NCI-H2081 treated with DMSO at 0.1 percent for 48 hours (cell line): Measurements from ENCODE around the gene PAFAH2.
"Not testable (repeated sequence)": the region's sequence is repeated elsewhere in the genome, so short reads cannot be mapped to it uniquely, and the experiment has no call there.

Experiments used
- DNase-seq: peaks from one replicate; lab custom pipeline; 2025; lab: John Stamatoyannopoulos, UW

The PAFAH2 gene

GRCh38 chr1:25985171-25985570, 12.7 kb downstream of the PAFAH2 start:
- DNase-seq, result no peak

- DNase-seq, result no peak
These were observed 18.7 kb downstream of the PAFAH2 start for GRCh38 chr1:25979210-25979609.

DNA sequence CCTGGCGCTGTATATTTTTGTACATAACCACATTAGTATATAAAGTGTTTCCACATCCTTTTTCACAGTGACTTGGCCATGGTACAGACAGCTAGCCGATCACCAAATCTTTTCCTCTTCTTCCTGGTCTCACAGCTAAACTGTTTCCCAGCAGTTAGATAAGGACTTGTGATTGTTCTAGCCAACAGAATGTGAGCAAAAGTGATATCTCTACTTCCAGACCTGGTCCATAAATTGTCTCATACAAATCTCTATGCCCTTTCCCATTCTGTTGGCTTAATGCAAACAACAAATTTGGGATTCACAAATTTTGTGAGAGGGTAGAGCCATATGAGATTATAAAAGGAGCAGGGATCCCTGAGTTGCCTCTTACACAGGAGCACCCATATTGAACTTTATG, 19.5 kb downstream of the PAFAH2 start:
- DNase-seq, result no peak

DNA sequence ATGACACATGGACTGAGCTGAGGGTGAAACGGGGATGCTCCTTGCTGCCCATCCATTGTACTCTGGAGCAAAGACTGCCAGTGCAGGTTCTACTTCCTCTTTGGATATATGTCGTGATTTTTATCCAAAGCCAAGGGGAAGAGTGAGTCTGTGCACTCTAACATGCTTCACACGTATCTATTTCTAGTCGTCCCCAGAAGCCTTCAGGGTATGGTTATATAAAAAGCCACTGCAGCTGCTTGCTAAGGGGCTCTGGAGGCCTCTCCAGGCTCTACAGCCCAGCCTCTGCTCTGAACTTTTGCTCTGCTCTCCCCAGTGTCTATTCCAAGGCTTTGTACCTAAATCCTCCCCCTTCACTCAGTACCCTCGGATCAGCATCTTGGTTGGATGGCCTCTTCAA, 20.1 kb downstream of the PAFAH2 start:
- no peak for DNase-seq

- DNase-seq, result no peak
These were observed 24.1 kb downstream of the PAFAH2 start for GRCh38 chr1:25973610-25974321.

GRCh38 chr1:25971811-25972180, 26.1 kb downstream of the PAFAH2 start:
- no peak for DNase-seq

DNA sequence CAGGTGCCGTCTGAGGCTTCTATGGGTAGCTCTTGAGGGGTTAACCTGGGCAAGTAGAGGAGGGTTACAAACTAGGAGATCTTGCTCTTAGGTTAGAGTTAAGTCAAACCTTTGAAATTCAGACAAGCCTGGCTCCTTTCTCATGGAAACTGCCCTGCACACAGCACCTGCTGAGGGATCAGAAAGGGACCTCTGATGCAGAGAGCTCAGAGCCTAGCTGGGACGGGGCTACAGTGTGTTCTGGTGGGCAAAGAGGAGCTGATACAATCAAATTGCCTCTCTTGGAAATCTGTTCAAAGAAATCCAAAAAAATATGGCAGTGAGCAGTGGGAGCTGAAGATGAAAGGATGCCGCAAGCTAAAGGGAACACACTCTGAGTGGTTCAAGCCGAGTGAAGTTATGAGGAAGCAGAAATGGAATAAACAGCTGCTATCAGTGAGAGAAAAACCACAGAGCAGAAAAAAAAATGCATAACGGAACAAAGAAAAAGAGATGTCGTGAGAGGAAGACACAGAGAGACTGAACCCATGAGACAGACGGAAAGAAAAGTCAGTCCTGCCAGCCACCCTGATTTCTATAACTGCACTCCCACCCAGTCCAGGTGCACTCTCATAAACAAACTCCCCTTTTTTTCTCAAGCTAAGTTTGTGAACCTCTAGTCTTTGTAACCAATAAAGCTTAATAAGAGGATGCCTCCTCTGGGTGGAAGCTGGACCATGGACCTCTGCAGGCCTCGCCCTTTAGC, 26.6 kb downstream of the PAFAH2 start:
- DNase-seq, result no peak

DNA sequence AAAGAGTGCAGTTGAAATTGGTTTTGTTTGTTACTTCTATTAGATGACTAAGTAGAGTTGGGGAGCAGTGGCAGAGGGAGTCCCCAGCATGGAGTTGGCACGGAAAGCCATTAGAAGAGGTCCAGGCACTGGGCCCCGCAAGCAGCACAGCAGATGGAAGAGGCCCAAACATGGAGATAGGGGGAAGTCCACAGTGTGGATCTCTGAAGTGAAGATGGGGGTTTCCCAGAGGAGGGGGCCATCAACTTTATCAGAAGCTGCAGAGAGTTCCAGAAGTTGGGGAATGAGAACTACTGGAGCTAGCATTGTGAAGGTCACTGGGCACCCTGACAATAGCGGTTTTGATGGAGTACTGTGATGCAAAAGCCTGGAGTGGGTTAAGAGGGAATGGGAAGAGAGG, 30.6 kb downstream of the PAFAH2 start:
- no peak for DNase-seq

DNA sequence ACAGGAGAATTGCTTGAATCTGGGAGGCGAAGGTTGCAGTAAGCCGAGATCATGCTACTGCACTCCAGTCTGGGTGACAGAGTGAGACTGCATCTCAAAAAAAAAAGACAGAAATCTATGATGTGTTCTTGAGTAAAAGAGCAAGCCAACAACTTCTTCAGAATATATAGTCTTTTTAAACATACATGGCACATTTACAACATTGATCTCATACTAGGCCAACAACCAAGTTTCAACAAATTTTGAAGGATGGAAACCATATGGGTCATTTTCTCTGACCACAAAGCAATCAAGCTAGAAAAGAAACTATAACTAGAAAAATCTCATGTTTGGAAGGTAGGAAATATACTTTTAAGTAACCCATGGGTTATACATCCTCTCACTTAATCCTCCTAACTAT, 38.3 kb downstream of the PAFAH2 start:
- DNase-seq, result no peak

DNA sequence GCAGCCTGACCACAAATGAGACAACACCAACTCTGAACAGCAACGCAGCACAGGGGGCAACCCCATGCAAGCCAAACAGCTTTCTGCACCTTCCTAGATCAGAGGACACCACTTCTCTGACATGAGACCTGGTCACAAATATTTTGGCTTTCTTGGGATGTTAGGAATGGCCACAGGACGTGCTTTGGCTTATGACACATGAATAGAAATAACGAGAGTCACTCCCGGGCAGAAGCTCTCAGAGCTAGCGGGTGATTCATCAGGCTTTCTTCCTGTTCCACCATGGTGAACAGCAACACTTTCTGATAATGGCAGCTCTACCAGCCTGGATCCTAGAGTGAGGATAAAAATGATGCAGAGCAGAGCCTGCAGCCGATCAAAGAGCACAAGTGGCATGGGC, 39.4 kb downstream of the PAFAH2 start:
- no peak for DNase-seq

- DNase-seq, result no peak
These were observed 42.3 kb downstream of the PAFAH2 start for GRCh38 chr1:25955553-25955952.

GRCh38 chr1:25954282-25954938, 43.5 kb downstream of the PAFAH2 start:
- DNase-seq, result no peak

DNA sequence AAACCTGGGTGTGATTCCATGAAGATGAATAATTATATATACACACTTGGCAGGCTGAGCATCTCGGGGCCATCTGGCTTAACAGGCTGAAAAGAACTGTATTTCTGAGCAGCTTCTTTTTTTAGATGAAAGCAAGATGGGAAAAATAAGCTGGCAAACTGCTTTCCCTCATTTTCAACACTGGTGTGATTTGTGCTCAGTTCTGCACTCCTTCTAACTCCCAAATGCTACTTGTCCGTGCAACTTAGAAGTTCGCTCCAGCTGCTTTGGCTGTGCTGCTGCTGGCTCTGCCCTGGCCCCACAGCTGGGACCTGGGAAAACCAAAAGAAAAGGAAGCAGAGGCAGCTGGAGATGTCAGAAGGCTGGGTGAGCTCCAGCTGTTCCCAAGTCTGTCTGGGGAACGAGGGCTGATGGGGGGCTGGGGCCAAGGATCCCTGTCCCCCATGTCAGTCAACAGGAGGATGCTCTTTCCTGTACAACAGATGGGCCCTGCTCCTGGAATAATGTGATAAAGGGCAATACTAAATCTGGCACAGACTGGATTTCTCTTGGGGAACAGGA, 44.9 kb downstream of the PAFAH2 start:
- no peak for DNase-seq

- DNase-seq, result no peak
These were observed 49.2 kb downstream of the PAFAH2 start for GRCh38 chr1:25948641-25949040.

GRCh38 chr1:25947027-25947426, 50.8 kb downstream of the PAFAH2 start:
- DNase-seq, result no peak

DNA sequence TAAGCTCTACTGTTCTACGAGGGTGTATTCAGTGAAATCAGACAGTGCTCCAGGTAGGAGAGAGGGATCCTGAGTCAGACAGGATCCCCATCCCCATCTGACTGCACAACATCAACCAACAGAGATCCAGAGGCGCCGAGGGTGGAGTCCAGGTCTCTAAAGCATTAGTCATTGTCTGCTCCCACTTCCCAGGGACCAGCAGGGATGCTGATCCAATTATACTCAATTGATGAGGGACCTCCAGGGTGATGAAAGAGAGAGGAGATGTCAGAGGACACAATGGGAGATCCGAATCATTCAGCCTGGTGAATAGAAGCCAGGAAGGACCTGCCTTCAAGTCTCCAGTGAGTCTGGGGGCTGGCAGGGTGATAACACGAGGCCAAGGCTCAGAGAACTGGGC, 52.1 kb downstream of the PAFAH2 start:
- no peak for DNase-seq

DNA sequence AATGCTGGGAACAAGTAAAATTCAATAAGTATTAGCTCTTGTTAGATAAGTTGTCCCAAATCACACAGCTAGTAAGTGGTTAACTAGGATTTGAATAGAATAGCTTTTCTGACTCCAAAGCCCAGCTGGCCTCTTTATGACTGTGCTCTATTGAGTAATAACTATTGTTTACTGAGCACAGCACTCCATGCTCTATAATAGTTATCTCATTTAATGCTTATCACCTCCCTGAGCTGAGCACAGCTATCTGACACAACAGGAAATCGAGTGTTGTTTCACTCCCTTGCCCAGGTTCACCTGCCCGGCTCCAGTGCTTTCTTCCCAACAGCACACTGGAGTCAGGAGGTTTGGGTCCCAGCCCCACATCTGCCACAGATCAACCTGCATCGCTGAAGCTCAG, 52.9 kb downstream of the PAFAH2 start:
- DNase-seq, result no peak

- DNase-seq, result not testable (repeated sequence)
These were observed 54.4 kb downstream of the PAFAH2 start for GRCh38 chr1:25943511-25943910.

DNA sequence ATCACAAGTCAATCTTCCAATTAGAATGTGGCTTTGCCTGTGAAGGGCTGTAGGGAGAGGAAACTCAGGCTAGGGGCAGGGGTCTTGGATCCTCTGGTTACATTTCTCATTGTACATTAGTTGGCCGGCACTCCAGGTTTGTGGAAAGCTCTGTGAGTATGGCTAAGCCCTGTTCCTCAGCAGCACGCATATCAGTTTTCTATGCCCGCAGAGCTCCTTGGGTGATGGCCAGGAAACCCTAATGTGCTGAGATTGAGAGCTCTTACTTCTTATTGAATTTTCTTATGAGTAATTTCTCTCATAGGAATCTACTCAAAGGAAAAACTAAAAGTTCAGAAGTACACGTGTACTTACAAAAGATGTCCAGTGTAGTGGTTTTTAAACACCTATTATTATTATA, 60.9 kb downstream of the PAFAH2 start:
- no peak for DNase-seq

DNA sequence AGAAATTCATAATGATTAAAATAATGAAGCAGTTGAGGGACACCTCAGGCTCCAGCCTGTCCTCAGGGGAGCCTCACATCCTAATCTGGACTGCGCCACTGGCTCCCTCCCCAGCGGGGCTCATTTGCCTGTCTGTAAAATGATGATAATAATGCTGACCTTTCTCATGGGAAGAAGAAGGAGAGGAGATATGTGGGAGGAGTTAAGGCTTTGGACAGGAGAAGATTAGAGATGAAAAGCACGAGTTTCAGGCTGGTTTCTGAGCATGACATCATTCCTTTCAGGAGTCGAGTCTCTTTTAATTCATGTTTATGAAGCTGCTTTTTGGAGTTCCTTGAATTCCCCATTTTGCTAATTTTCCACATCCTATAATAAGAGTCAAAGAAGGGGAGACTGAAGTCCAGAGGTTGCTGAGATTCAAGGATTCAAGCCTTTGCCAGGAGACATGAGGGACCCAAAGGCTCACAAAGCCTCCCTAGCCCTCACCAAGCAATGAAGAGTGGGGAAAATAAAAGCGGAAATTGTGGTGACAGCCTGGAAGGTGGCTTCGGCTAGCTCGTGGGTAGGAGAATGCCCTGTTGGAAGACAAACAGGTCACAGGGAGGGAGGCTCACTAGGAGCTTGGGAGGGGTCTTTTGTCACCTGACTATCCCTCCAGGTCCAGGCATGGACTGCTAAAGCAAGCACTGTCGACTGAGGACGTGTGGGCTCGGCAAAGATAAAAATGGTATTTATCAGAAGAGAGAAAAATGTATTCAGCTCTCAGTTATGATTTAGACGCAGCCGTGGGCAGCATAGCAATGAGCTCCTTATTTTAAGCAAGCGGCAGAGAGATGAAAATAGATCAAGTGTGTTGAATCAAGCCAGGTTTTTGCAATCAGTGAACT, 64.1 kb downstream of the PAFAH2 start:
- DNase-seq, result no peak

GRCh38 chr1:25932811-25933400, 65.0 kb downstream of the PAFAH2 start:
- DNase-seq, result not testable (repeated sequence)

- no peak for DNase-seq
These were observed 65.5 kb downstream of the PAFAH2 start for GRCh38 chr1:25932321-25932720.
